ENCODE results near the gene TTLL6.

The TTLL6 gene

DNA sequence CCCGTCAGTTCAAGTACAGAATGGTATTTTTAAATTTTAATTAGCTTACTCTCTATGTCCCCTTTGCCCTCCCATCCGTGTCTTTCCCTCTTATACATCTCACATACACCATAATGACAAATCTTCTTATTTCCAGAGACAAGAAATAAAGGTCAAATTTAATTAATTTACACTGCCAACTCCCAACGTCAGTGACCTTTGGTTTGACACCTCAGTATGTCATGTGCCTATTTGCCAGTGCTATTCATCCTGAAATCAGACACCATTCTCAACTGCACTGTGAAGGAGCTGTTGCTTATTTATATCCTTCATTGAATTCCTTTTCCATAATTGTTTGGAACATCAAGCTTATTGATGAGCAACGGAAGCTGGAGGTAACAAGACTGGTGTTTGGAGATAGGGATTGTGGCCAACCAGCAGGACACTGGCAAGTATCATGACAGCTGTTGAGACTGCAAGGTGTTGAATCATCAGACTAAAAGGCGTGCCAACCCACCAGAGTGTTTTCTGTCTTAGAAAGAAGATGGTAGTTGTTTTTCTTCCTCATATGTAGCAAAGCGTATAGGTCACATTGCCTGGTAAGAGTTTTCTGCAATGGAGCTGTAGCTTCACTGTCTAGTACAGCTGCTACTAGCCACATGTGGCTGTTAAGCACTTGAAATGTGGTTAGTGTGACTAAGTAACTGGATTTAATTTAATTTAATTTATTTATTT is 26.3 kb upstream of the TTLL6 start:
- Histone ChIP-seq H3K27me3 (ENCODE audit: control insufficient read depth, low read length) (no peaks in the 10 kb centered on the region), H3K9me2 (replicated peaks; ENCODE audit: control insufficient read depth, low read length) (no peaks in the 10 kb centered on the region), H3K4me1 (ENCODE audit: control insufficient read depth, low read length) (peaks cover 10% of the 10 kb centered on the region), H4K20me1 (ENCODE audit: control insufficient read depth, insufficient read depth, low read depth, low read length) (no peaks in the 10 kb centered on the region), H3K79me2 (ENCODE audit: control insufficient read depth, low read length) (no peaks in the 10 kb centered on the region), H3K4me3 (ENCODE audit: low read length) (no peak overlapping the region), H3K27ac (ENCODE audit: low read depth, low read length) (no peak overlapping the region), H3K9me3 (ENCODE audit: control insufficient read depth, insufficient read depth, low read length) (no peaks in the 10 kb centered on the region), H3K36me3 (ENCODE audit: control insufficient read depth, low read length) (no peaks in the 10 kb centered on the region), H3F3A (ENCODE audit: control insufficient read depth, insufficient read depth) (no peaks in the 10 kb centered on the region), H3K4me2 (ENCODE audit: low read length) (no peak overlapping the region)
- TF ChIP-seq EZH2phosphoT487 (IDR thresholded peaks at IDR 0.05; ENCODE audit: borderline replicate concordance, low read length) = no peak
- TF ChIP-seq, protein P1, sequence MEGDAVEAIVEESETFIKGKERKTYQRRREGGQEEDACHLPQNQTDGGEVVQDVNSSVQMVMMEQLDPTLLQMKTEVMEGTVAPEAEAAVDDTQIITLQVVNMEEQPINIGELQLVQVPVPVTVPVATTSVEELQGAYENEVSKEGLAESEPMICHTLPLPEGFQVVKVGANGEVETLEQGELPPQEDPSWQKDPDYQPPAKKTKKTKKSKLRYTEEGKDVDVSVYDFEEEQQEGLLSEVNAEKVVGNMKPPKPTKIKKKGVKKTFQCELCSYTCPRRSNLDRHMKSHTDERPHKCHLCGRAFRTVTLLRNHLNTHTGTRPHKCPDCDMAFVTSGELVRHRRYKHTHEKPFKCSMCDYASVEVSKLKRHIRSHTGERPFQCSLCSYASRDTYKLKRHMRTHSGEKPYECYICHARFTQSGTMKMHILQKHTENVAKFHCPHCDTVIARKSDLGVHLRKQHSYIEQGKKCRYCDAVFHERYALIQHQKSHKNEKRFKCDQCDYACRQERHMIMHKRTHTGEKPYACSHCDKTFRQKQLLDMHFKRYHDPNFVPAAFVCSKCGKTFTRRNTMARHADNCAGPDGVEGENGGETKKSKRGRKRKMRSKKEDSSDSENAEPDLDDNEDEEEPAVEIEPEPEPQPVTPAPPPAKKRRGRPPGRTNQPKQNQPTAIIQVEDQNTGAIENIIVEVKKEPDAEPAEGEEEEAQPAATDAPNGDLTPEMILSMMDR (IDR thresholded peaks at IDR 0.05; ENCODE audit: low read depth, low read length, poor library complexity, severe bottlenecking) = no peak

DNA sequence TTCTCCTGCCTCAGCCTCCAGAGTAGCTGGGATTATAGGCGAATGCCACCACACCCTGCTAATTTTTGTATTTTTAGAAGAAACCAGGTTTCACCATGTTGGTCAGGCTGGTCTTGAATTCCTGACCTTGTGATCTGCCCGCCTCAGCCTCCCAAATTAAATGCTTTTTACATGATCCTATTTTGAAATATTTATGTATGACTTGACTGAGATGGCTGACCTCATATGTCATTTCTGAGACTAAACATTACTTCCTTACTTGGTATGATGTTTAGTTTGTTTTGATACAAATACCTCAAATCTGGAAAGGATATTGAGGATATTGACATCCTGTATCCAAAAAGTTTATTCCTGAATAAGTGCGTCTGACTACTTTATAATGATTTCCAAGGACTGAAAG is 25.7 kb upstream of the TTLL6 start:
- H3K4me1 ChIP-seq (ENCODE audit: control insufficient read depth, low read length) = peaks cover 10% of the 10 kb centered on the region
- no peaks in the 10 kb centered on the region for H3K9me3 ChIP-seq (ENCODE audit: control insufficient read depth, insufficient read depth, low read length)
- no peak overlapping the region for H3K4me2 ChIP-seq (ENCODE audit: low read length)
- no peaks in the 10 kb centered on the region for H4K20me1 ChIP-seq (ENCODE audit: control insufficient read depth, insufficient read depth, low read depth, low read length)
- H3K36me3 ChIP-seq (ENCODE audit: control insufficient read depth, low read length) = no peaks in the 10 kb centered on the region
- no peak overlapping the region for H3K4me3 ChIP-seq (ENCODE audit: low read length)
- H3K27ac ChIP-seq (ENCODE audit: low read depth, low read length) = no peak overlapping the region
- H3K9me2 ChIP-seq (replicated peaks; ENCODE audit: control insufficient read depth, low read length) = no peaks in the 10 kb centered on the region
- no peaks in the 10 kb centered on the region for H3K27me3 ChIP-seq (ENCODE audit: control insufficient read depth, low read length)
- TF ChIP-seq, protein P1 (IDR thresholded peaks at IDR 0.05; ENCODE audit: low read depth, low read length, poor library complexity, severe bottlenecking) = no peak
- TF ChIP-seq EZH2phosphoT487 (IDR thresholded peaks at IDR 0.05; ENCODE audit: borderline replicate concordance, low read length) = no peak
- H3F3A ChIP-seq (ENCODE audit: control insufficient read depth, insufficient read depth) = no peaks in the 10 kb centered on the region
- no peaks in the 10 kb centered on the region for H3K79me2 ChIP-seq (ENCODE audit: control insufficient read depth, low read length)

DNA sequence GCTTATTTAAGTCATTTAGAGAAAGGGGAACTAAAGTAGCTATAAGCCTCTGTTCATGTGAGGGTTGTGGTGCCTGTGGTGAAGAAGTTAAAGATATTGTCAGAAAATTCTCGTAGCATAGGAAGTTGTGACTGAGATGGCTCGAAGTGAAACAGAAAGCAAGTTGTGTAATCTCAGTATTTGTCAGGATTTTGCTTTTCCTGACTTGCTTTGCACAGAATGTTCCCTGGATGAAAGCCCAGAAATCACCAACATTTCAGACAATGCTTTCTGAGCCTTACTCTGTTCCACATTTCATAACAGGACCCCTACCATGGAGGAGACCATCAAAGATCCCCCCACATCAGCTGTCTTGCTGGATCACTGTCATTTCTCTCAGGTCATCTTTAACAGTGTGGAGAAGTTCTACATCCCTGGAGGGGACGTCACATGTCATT is 24.4 kb upstream of the TTLL6 start:
- peak overlapping the region; percentile 24; the same call in 1 of the 2 replicates for H3K4me3 ChIP-seq (ENCODE audit: low read length)
- no peaks in the 10 kb centered on the region for H4K20me1 ChIP-seq (ENCODE audit: control insufficient read depth, insufficient read depth, low read depth, low read length)
- H3K36me3 ChIP-seq (ENCODE audit: control insufficient read depth, low read length) = no peaks in the 10 kb centered on the region
- no peaks in the 10 kb centered on the region for H3K9me3 ChIP-seq (ENCODE audit: control insufficient read depth, insufficient read depth, low read length)
- H3F3A ChIP-seq (ENCODE audit: control insufficient read depth, insufficient read depth) = no peaks in the 10 kb centered on the region
- H3K4me2 ChIP-seq (ENCODE audit: low read length) = peak overlapping the region; percentile 40
- no peaks in the 10 kb centered on the region for H3K79me2 ChIP-seq (ENCODE audit: control insufficient read depth, low read length)
- H3K27ac ChIP-seq (ENCODE audit: low read depth, low read length) = no peak overlapping the region
- H3K27me3 ChIP-seq (ENCODE audit: control insufficient read depth, low read length) = no peaks in the 10 kb centered on the region
- peaks cover 10% of the 10 kb centered on the region for H3K4me1 ChIP-seq (ENCODE audit: control insufficient read depth, low read length)
- H3K9me2 ChIP-seq (replicated peaks; ENCODE audit: control insufficient read depth, low read length) = no peaks in the 10 kb centered on the region
- TF ChIP-seq, protein P1 (IDR thresholded peaks at IDR 0.05; ENCODE audit: low read depth, low read length, poor library complexity, severe bottlenecking) = no peak
- TF ChIP-seq EZH2phosphoT487 (IDR thresholded peaks at IDR 0.05; ENCODE audit: borderline replicate concordance, low read length) = no peak

Data from DOHH2 (cell line).